ENCODE measurements around the gene SH3PXD2A. TPM values are rescaled to one million over a fixed set of nuclear protein-coding genes. Genes with fewer than 3 reads are reported as not detected.

Gene SH3PXD2A
- total and polyA plus RNA-seq, 10 of the 15 experiments (the other 5 are each of a cell fraction or from before 2014, with no cell fraction given), result 0.63 to 14.0 (median 4.4) TPM

- in situ Hi-C loops (cut with MboI), result no loop called here
- RAD21 ChIA-PET (ENCODE audit: unreplicated experiment), result no interaction called here
- intact Hi-C loops (cut with micrococcal nuclease; ENCODE audit: unreplicated experiment), result no loop called here
- no peak for TF ChIP-seq FOXM1 (IDR thresholded peaks at IDR 0.05; ENCODE audit: low read depth, low read length)
- TF ChIP-seq TCF3 (IDR thresholded peaks at IDR 0.05; ENCODE audit: borderline replicate concordance, insufficient read depth, low read depth, low read length), result no peak
- no peak for TF ChIP-seq FOS (IDR thresholded peaks at IDR 0.05; ENCODE audit: borderline replicate concordance, extremely low read depth, insufficient read length)
- no peak for TF ChIP-seq SKIL (IDR thresholded peaks at IDR 0.05; ENCODE audit: low read depth, poor library complexity, severe bottlenecking)
- TF ChIP-seq ZZZ3 (IDR thresholded peaks at IDR 0.05; ENCODE audit: control insufficient read depth, insufficient read length, low read depth), result no peak
- no peak for TF ChIP-seq BCLAF1 (IDR thresholded peaks at IDR 0.05)
- no peak for TF ChIP-seq EGR1 (IDR thresholded peaks at IDR 0.05; ENCODE audit: borderline replicate concordance in 1 of 2, low read depth in 2 of 2, low read length in 2 of 2)
- TF ChIP-seq KAT2A (conservative IDR thresholded peaks at IDR 0.05; ENCODE audit: control insufficient read depth, low read depth, low read length), result no peak
- TF ChIP-seq POLR2AphosphoS5 (IDR thresholded peaks at IDR 0.05; ENCODE audit: low read length), result no peak
- TF ChIP-seq ZNF687 (IDR thresholded peaks at IDR 0.05), result no peak
- no peak for TF ChIP-seq CREM (IDR thresholded peaks at IDR 0.05; ENCODE audit: low read depth)
- TF ChIP-seq EP300 (IDR thresholded peaks at IDR 0.05; ENCODE audit: borderline replicate concordance in 1 of 2, control insufficient read depth in 1 of 2, low read depth in 2 of 2, low read length in 2 of 2), result no peak
- no peak for TF ChIP-seq HCFC1 (IDR thresholded peaks at IDR 0.05; ENCODE audit: low read length)
- no peak for TF ChIP-seq SMAD1 (IDR thresholded peaks at IDR 0.05; ENCODE audit: low read depth, partially characterized antibody)
Observed at GRCh38 chr10:103570844-103571655, 284.3 kb downstream of the SH3PXD2A start.

More at GRCh38 chr10:103570844-103571655, 284.3 kb downstream of the SH3PXD2A start:
- ATAC-seq (no peak), FAIRE-seq (no peak), DNase-seq (ENCODE audit: low read depth, low spot score) (no peak)
- Histone ChIP-seq H3K27ac (ENCODE audit: control insufficient read depth, insufficient read depth) (no peak overlapping the region), H3K27me3 (replicated peaks in 1 of 2; ENCODE audit: control insufficient read depth in 2 of 2, insufficient read depth in 2 of 2, low read length in 1 of 2) (no peaks in the 10 kb centered on the region; a peak in 3 of 4 replicates), H3K4me2 (ENCODE audit: control insufficient read depth, insufficient read depth) (no peak overlapping the region), H3K4me1 (ENCODE audit: control insufficient read depth, insufficient read depth, low read length) (no peaks in the 10 kb centered on the region), H2AFZ (ENCODE audit: control insufficient read depth, low read depth, low read length) (no peak overlapping the region), H3K36me3 (ENCODE audit: control insufficient read depth in 2 of 2, insufficient read depth in 2 of 2, low read length in 1 of 2) (no peaks in the 10 kb centered on the region), H4K20me1 (ENCODE audit: control insufficient read depth, insufficient read depth) (no peaks in the 10 kb centered on the region), H3K4me3 (no peak overlapping the region), H3K9me3 (replicated peaks; ENCODE audit: control insufficient read depth, insufficient read depth, low read length) (no peaks in the 10 kb centered on the region), H3K79me2 (ENCODE audit: control insufficient read depth, insufficient read depth, low read length) (no peaks in the 10 kb centered on the region), H3K9ac (ENCODE audit: control insufficient read depth, insufficient read depth, low read length) (no peak overlapping the region)
- ChIA-PET POLR2A (no interaction called here), SMC1A (ENCODE audit: uncharacterized antibody, unreplicated experiment) (no interaction called here), CTCF (no interaction called here)
- 44% methylated on average over 24 of the region's 28 CpGs for WGBS (ENCODE audit: insufficient coverage, insufficient replicate concordance, low lambda C conversion rate, missing lambda C conversion rate)
- BruUV-seq (replicated peaks), result no TSS peak

Data from GM12878 (cell line).